Stimulated activated naive CD8-positive, alpha-beta T cell treated with anti-CD3 and anti-CD28 coated beads, Interleukin-15, Interleukin-2, amounts not matched to agents 100 U/mL and 50 U/mL, for 24 hours (primary cell): ENCODE measurements around the gene SPCS1.
"Not testable (repeated sequence)": the region's sequence is repeated elsewhere in the genome, so short reads cannot be mapped to it uniquely, and the experiment has no call there.

Source experiments
- ATAC-seq: fragments of 150-1000 bp; cut with Tn5 transposase; one replicate; pipeline ENCODE4 v1.10.0; 2021
- DNase-seq: peaks from one replicate; pipeline ENCODE4 v3.0.0; 2021

SPCS1 gene

DNA sequence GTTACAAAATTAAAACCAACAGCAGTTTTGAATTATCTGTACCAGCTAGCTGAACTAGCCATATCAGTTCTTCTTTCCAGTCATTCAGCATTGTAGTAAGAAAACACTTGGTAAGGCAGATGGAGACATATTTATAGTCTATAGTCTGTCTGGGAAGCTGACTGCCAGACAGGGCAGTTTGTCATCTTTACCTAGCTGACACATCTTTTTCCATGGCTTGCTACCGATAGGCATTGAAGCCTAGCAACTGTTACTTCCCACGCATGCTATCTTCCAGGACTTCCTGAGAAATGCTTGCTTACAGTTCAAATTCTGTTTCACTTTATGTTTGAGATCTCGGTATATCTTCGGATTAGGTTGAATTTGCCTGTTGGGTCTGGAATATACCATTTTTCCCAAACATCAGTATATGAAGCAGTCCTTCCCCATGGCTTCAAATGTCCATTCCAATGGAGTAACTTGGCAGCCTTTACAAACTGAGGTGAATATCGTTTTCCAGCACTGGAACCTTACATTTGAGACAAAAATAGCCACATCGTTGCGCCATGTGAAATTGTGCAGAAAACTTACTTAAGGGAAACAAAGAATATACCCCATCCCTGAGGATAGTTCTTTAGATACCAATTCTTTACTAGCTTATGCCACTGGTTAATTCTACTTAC lies 11.2 kb upstream of the SPCS1 start:
- ATAC-seq (peak; percentile 12), DNase-seq (no peak)

DNA sequence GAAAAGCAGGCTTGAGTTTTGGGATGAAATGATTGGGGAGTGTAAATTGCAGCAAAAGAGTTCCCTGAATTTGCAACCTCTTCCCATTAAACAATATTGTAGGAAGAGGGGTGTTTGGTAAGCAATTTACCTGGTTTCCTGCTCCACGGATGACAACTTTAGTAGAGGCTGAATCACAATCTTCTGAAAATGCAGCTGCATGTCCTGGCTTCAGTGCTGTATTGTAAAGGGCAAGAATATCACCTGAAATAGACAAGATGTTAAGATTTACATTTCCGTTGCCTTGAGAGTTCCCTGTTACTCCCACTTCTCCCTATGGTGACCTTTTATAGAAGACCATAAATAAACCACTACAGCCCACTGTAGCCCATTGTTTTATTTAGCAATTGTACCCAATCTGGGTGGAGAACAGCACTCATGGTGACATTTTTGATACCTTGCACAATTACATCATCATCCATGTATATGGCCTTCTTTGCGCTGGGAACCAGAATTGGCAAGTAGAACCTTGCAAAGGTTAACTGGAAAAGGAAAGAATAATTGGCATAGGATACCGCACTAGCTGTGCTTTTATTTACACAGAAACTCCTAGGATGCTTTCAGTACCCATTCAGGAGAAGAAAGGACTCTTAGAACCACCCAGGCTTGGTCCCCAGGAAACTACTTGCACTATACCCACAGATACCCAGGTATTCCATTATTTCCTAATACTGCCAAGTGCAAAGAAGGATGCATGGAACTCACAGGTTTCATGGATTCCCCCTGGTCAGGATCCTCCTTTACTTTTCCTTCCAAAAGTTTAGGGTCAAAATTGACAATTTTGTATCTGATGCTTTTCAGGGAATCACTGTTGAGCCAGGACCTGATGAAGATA lies 9.9 kb upstream of the SPCS1 start:
- DNase-seq (no peak), ATAC-seq (no peak)

DNA sequence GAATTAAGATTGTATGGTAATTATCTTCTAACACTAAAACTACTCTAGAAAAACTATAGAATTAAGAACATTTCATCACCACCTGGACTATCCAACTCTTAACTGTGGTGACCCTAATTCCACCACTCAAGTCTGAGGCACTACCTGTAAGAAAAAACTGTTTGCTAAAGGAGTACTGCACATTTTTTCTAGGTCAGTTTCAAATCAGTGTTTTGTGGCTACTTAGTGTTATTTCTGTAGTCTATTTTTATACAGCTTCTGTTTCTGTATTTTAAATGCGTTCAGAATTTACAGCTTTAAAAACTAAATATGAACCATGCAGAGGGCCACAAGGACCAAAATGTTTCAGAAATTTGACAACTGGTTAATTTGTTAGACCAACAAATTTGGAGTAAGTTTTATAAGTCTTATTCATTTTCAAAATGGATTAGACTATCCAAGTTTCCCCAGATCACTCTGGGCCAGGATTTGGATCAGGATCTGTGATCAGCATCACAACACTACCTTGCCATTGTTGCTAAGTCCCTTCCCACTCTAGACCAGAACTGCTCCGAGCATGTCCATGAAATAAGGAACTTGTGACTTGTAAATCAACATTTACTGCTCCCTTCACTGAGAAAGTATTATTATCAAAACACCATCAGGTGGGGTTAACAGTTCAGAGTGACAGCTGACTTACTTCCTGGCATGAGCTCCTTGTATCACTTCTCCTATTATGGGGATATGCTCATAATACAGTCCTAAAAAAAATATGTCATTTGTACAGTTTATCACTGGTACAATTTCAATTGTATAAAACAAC lies 8.9 kb upstream of the SPCS1 start:
- no peak for ATAC-seq

DNA sequence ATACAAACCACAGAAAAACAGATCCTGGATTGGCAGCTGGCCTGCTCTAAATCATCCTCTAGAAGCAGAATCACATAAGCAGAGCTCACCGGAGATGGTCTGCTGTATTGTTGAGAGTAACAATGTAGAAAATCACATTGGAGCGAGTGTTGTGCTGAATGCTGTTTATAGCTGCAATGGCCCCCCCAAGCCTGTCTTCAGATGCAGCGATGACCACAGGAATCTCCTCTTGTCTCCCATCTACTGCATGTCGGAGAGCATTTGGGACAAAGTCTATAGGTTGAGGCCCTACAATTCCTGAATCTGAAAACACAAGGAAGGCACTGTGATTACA lies 8.3 kb upstream of the SPCS1 start:
- DNase-seq (no peak), ATAC-seq (no peak)

More for the DNA sequence above, 8.9 kb upstream of the SPCS1 start:
- DNase-seq: no peak

DNA sequence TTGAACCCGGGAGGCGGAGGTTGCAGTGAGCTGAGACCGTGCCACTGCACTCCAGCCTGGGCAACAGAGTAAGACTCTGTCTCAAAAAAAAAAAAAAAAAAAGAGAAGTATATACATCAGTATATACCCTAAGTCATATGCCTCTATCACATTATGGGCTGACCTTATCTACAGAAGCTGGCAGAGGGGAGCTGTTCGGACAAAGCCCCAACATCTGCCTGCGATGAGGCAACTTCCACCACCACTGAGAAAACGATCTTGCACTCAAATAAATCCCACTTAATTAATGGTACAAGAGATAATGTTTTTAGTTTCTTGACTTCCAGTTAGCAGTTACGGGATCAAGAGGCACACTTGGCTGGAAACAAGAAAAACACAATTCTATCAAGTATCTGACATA lies 2.6 kb upstream of the SPCS1 start:
- ATAC-seq (no peak), DNase-seq (no peak)

DNA sequence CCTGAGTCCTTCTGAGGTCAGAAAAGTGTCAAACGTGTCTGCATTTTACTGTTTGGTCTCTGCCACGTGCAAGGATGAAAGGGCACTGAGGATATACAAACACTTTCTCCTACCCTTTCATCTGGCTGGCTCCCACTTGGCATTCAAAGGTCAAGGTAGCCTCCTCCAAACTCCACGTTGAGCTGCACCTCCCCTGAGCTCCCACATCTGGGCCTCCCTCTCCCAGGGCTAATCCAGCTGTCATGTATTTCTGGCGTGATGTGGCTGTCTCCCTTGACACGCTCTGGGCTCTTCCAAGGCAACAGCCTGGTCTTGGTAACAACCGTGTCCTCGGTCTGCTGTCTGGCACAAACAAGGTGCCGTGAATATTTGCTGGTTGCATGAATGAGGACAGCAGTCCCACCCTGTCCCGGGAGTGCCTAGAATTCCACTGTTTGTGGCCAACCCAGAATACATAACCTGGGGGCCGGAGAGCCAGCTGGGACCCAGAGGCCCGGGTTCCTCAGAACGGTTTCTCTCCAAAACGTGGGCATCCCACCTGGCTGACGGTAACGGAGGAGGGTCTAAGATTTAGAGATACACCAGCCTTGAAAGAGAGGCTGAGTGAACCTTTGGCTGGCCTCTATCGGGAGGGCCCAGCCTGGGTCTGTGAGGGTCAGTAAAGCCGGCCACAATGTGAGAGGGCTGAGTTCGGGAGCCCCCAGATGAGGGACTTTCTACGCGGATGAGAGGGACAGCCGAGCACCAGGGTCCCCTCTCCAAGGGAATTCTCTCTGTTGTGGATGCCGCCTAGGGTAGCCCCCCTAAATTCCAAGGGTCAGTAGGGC lies 1.1 kb upstream of the SPCS1 start:
- DNase-seq (peak; percentile 44), ATAC-seq (peak; percentile 28)

DNA sequence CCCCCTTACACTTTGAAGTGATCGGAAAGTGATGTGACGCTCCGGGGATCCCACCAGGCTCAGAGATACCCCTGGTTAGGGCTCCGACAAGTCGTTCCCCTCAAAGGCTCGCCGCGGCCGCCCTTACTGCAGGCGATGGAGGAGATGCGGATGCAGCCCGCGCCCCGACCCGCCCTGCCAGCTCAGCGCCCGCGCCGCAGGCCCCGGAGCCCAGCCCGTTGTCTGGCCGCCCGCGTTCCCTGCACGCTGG lies 543 bp upstream of the SPCS1 start:
- ATAC-seq (no peak), DNase-seq (no peak)

DNA sequence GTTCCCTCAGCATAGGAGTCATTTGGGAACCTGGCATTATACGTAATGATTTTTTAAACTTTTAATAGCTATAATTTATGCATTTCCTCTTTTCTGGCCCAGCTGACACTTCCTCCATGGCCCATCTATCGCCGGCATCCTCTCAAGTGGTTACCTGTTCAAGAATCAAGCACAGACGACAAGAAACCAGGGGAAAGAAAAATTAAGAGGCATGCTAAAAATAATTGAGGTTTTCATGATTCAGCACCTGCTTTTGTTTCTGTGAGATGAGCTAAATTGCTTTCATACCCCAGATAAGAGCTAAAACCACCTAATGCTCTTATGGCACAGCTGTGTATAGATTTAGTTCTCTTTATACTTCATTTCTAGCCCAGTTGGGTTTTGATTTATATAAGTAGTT lies 1.7 kb downstream of the SPCS1 start:
- no peak for ATAC-seq

DNA sequence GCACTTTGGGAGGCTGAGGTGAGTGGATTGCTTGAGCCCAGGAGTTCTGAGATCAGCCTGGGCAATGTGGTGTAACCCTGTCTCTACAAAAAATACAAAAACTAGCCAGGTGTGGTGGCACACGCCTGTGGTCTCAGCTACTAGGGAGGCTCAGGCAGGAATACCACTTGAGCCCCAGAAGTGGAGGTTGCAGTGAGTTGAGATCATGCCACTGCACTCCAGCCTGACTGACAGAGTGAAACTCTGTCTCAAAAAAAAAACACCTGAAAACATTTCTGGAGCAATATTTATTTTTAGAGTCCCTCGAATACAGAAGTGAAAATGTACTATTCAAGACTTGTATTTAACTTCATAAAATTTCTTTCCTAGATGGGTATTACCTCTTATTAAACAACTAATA lies 4.6 kb downstream of the SPCS1 start:
- ATAC-seq: no peak
- no peak for DNase-seq

More for the DNA sequence above, 1.7 kb downstream of the SPCS1 start:
- no peak for DNase-seq

DNA sequence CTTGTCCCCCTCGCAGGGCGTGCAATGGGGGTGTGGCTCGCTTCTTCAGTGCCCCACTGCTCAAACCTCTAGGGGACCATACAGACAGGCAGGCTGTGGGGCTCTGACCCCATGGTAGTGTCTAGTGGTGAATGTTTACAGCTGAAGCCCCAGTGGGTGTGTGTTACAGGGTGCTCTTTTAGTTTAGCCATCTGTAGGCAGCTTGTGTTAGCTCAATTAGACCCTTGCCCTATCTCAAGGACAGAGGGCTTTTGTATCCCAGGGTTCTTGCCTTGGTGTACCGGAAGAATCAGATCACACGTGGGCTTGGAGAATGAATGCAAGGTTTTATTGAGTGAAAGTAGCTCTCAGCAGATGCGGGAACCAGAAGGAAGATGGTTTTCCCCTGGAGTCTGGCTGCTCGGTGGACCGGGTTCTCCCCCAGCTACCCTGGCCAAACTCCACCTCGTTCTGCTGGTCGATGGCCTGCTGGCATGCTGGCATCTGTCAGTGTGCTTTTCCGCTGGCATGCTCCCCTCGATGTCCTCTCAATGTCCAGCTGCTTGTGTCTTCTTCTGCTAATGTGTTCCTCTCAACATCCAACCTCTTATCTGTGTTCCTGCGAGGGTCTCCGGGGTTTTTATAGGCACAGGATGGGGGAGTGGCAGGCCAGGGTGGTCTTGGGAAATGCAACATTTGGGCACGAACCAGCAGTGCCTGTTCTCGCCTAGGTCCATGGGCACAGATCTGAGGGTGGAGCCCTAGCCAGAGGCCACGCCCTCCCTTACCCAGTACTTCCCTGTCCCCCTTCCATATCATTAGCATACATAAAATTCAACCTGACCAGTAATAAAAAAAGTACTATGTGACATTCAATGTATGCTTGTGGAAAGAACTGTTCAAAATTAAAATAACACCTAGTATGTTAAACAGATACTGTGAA lies 6.6 kb downstream of the SPCS1 start:
- no peak for ATAC-seq
- DNase-seq: no peak

DNA sequence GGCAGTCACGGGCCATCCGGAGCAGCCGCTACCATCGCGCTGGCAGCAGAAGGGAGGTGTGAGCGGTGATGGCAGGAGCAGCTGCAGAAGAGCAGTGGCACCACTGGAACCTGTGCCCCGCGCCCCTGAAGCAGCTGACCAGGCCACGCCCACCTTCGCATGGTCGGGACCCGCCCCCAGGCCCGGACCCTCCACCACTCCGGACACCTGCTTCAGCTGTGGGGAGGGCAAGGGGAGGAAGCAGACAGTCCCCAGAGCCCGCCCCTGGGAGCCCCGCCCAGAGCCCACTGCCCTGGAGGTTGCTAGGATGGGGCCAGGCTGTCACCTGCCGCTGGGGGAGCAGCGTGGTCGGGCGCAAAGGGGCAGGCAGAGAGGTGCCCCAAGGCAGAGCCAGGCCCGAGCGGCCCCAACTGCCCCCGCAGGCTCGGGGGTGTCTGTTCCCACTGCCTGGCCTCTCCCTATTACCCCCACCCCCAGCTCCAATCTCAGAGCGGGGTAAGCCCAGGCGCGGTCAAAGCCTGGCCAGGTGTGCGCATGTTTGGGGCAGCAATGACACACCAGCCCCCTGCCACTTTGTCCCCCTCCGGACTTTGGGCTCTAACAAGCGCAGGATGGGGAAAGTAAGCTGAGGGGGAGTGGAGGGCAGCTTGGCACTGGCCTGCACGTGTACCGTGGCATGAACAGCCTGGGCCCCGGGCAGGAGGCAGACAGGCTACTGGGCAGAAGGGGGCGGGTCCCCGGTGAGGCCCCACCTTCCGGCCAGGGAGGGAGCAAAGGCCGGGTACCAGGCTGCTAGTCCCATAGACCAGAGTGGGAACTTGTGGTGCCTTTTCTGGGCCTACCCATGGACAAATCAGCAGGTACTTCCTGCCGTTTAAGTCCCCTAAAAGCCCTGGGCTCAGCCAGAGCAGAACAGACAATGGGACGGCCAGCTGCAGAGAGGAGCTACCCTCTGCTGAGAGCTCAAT lies 8.7 kb downstream of the SPCS1 start:
- DNase-seq (no peak), ATAC-seq (peak; percentile 40)

DNA sequence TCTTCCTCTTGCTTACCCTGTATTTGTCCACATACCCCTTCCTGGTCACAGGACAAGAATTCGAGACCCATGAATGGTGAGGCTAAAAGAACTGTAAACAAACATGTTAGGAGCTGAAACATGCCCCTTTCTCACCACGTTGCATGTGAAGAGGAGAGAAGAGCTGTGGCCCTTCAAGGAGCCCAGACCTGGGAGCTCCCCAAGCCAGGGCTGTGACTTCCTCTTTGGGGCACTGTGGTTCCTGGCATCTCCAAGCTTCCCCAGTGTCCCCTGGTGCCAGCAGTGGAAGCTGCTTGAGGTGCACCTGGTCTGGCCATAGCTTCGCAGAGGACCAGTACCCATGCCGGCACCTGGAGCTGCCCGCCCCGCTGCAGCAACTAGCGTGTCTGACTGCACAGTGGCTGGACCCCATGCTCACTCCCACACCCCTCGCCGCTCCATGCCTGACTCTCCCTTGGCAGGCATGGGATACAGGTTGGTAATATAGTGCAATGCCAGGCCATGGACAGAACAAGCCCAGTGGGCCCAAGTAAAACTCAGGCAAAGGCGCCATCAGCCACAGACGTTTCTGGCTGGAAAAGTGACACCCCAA lies 9.9 kb downstream of the SPCS1 start:
- DNase-seq (no peak), ATAC-seq (no peak)

DNA sequence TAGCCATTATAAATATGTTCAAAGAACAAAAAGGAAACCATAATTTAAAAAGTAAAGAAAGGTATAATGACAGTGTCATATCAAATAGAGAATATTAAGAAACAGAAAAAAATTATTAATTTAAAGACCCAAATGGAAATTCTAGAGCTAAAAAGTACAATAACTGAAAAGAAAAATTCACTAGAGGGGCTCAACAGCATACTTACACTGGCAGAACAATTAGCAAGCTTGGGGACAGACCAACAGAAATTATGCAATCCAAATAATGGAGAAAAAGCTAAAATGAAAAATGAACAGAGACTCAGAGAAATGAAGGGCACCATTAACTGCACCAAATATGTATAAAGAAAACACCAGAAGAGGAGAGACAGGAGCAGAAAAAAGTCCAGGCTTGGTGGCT lies 13.7 kb downstream of the SPCS1 start:
- ATAC-seq (no peak), DNase-seq (no peak)

DNA sequence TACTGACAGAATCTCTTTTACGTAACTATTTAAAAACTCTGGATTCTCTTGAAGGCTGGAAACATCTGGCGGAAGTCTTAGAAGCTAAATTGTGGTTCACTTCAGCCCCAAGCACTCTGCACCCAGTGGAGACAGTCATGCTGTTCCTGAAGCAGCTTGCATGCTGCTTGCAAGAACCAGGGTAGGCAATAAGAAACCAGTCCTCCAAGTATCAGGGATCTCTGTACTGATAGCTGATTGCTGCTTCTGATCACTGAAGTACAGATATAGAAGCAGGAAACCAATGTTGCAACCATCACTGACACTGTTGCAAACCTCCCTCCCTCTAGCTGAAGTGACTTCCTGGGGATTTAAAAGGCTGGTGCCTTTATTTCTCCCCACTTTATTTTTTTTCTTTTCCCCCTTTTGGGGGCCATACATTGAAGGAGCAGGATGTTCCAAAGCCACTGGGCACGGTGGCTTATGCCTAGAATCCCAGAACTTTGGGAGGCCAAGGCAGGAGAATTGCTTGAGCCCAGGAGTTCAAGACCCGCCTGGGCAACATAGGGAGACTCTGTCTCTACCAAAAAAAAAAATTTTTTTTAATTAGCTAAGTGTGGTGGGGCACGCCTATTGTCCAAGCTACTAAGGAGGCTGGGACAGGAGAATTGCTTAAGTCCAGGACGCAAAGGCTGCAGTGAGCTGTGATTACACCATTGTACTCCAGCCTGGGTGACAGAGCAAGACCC lies 15.3 kb downstream of the SPCS1 start:
- DNase-seq: no peak
- no peak for ATAC-seq

DNA sequence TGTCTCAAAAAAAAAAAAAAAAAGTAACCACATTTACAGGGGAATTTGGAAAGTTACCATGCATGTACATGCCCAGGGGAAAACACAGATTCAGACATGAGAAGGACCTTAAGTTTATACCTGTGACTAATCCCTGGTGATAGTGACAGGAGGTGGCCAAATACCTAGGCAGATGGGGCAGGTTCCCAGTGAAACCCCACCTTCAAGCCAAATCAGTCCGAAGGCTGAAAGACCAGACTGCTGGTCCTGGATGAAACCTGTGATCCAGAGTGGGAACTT lies 15.8 kb downstream of the SPCS1 start:
- DNase-seq (no peak), ATAC-seq (peak; percentile 63)

DNA sequence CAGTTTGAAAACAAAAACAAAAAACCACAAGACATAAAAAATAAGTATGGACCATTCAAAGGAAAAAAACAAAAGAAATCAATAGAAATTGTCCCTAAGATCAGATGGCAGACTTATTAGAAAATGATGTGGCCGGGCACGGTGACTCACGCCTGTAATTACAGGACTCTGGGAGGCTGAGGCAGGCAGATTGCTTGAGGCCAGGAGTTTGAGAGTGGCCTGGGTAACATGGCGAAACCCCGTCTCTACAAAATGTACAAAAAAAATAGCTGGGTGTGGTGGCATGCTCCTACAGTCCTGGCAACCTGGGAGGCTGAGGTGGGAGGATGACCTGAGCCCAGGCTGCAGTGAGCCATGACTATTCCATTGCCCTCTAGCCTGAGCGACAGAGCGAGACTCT lies 16.6 kb downstream of the SPCS1 start:
- DNase-seq (no peak), ATAC-seq (no peak)

DNA sequence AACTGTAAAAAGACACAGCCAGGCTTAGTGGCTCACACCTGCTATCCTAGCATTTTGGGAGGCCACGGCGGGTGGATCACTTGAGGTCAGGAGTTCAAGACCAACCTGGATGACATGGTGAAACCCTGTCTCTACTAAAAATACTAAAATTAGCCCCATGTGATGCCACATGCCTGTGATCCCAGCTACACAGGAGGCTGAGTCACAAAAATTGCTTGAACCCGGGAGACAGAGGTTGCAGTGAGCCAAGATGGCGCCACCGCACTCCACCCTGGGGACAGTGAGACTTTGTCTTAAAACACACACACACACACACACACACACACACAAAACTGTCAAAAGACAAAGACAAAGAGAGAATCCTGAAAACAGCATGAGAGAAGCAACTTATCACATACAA lies 18.0 kb downstream of the SPCS1 start:
- ATAC-seq (no peak), DNase-seq (no peak)

DNA sequence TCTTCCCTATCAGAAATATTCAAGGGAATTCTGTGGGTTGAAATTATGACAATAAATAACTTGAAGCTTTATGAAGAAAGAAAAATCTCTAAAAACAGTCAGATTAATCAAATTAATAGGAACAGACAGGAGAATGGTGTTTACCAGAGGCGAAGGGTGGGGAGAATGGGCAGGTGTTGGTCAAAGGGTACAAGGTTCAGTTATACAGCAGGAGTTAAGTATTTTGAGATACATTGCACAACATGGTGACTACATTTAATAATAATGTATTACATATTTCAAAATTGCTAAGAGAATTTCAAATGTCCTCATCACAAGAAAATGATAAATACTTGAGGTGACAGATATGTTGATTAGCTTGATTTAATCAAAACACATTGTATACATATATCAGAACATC lies 18.6 kb downstream of the SPCS1 start:
- DNase-seq: no peak
- no peak for ATAC-seq

DNA sequence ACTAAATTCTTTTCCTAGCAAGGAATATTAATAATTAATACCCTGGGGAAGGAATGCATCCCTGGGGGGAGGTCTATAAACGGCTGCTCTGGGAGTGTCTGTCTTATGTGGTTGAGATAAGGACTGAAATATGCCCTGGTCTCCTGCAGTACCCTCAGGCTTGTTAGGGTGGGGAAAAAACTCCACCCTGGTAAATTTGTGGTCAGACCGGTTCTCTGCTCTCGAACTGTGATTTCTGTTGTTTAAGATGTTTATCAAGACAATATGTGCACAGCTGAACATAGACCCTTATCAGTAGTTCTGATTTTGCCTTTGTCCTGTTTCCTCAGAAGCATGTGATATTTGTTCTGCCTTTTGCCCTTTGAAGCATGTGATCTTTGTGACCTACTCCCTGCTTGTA lies 22.8 kb downstream of the SPCS1 start:
- ATAC-seq, DNase-seq: not testable (repeated sequence)
